ENCODE data around the gene HTT-AS.

- TF ChIP-seq, protein P1, sequence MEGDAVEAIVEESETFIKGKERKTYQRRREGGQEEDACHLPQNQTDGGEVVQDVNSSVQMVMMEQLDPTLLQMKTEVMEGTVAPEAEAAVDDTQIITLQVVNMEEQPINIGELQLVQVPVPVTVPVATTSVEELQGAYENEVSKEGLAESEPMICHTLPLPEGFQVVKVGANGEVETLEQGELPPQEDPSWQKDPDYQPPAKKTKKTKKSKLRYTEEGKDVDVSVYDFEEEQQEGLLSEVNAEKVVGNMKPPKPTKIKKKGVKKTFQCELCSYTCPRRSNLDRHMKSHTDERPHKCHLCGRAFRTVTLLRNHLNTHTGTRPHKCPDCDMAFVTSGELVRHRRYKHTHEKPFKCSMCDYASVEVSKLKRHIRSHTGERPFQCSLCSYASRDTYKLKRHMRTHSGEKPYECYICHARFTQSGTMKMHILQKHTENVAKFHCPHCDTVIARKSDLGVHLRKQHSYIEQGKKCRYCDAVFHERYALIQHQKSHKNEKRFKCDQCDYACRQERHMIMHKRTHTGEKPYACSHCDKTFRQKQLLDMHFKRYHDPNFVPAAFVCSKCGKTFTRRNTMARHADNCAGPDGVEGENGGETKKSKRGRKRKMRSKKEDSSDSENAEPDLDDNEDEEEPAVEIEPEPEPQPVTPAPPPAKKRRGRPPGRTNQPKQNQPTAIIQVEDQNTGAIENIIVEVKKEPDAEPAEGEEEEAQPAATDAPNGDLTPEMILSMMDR (IDR thresholded peaks at IDR 0.05): no peak
- TF ChIP-seq POLR2A (IDR thresholded peaks at IDR 0.05): no peak
Observed at GRCh38 chr4:3022112-3022511, 52.2 kb downstream of the HTT-AS start.

All from tibial nerve (tissue), 3 donors.